ENCODE measurements around the gene PCMTD2.

PCMTD2 gene

DNA sequence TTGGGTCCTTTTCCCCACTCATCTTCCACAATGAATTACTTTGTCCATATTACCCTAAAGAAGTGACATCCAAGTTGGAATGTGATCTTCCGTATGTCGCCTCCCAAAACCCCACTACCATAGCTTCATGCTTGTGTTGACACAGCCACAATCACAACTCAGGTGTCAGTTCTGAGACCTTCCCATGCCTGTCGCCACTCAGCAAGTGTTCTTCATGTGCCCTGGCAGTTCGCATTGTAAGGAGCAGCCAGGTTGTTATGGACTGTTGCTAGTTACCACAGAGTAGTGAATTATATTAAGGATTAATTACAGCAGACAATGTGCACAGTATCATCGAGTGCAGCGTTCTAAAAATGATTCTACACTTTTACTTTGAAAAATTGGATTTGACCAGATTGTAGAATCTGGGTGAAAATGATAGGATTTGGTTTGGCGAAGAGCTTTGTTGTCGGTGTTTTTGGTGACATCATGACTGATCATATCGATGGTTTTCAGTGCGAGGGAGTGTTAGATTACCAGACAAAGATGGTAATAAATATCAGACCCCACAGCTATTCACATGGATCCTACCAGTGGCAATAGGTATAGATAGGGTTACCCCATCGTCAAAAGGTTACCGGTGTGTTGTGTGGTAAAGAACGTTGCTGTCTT, 1.7 kb downstream of the PCMTD2 start:
- TF ChIP-seq CTCF (IDR thresholded peaks at IDR 0.05; ENCODE audit: low read depth, low read length, missing control alignments) = no peak
- DNase-seq (ENCODE audit: low read depth) = no peak
- H3K4me3 ChIP-seq (ENCODE audit: low read depth, low read length) = no peak overlapping the region

DNA sequence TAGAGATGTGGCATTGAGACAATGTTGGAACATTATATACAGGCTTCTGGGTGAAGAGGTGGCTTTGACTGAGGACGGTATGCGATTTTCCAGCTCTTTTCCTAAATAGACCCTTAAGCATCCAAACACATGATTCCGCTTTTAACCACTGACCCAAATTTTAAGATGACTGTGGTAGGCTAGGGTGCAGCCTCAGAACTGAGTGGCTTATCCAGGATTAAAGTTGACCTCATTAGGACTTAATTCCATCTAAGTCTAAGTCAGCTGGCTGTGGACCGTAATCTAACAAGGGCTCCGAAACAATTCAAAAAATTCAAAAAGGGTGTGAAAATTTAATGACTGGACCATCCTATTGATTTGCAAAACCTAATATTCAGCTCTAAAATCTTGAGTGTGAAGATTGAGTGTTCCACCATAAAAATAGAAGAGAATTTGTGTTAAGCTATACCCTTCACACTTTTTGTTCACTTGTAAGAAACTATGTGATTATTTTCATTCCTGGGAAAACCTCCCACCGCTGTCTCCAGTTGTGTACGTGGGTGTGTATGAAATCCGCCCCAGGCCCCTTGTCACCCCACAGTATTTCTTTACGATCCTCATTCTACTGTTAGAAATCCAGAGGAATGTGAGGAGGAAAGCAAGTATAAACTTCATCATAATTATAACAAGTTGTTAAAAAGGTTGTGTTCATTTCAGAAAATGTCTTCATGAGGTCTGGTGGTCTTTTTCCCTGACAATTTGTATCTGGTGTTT, 2.7 kb downstream of the PCMTD2 start:
- no peak for TF ChIP-seq CTCF (IDR thresholded peaks at IDR 0.05; ENCODE audit: low read depth, low read length, missing control alignments)
- no peak for DNase-seq (ENCODE audit: low read depth)
- no peak overlapping the region for H3K4me3 ChIP-seq (ENCODE audit: low read depth, low read length)

GRCh38 chr20:64260239-64260638, 4.7 kb downstream of the PCMTD2 start:
- no peak overlapping the region for H3K4me3 ChIP-seq (ENCODE audit: low read depth, low read length)
- no peak for DNase-seq (ENCODE audit: low read depth)
- no peak for TF ChIP-seq CTCF (IDR thresholded peaks at IDR 0.05; ENCODE audit: low read depth, low read length, missing control alignments)

DNA sequence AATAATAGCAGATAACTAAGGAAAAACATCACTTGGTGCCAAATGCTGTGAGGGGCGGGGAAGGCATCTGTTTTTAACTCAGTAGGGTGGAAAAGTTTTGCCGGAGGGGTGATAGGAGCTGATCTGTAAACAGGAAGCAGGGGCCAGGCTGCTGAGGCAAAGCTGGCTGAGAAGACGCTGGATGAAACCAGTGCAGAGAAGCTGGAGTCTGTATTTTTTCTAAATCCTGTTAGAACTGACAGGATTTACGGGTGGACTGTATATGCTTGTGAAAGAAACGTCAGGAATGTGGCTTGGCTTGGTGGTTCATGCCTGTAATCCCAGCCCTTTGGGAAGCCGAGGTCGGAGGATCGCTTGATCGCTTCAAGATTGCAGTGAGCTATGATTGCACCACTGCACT, 5.6 kb downstream of the PCMTD2 start:
- H3K4me3 ChIP-seq (ENCODE audit: low read depth, low read length) = no peak overlapping the region
- DNase-seq (ENCODE audit: low read depth) = no peak
- TF ChIP-seq CTCF (IDR thresholded peaks at IDR 0.05; ENCODE audit: low read depth, low read length, missing control alignments) = no peak

DNA sequence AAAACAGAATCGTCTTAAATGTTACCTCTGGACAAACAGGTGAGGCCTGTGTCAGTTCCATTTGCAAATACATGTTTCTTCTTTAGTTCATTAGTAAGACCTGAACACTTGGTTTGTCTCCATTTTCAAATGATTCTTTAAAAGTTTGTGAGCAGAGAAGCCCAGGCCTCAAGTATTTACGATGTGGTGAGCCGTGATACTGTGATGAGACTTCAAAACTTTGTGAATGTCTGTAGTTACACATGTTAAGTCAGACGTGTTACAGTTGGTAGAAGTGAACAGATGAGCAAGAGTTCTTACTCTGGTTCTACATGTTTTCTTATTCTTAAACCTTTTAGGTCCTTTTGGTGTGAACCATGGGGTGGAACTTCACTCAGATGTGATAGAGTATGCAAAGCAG, 8.5 kb downstream of the PCMTD2 start:
- no peak for DNase-seq (ENCODE audit: low read depth)
- no peak overlapping the region for H3K4me3 ChIP-seq (ENCODE audit: low read depth, low read length)
- TF ChIP-seq CTCF (IDR thresholded peaks at IDR 0.05; ENCODE audit: low read depth, low read length, missing control alignments) = no peak

DNA sequence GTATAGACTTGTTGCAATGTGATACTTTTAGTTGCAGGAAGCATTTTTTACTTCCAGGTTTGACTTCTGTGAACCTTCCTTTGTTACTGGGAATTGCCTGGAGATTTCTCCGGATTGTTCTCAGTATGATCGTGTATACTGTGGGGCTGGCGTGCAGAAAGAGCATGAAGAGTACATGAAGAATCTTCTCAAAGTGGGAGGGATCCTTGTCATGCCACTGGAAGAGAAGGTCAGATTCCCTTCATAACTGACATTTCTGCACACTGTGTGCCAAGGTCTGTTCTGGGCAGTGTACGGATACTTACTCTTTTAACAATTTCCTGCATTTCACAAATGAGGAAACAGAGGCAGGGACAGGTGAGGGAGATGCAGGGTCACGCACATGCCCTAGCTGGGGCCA, 9.7 kb downstream of the PCMTD2 start:
- H3K4me3 ChIP-seq (ENCODE audit: low read depth, low read length) = no peak overlapping the region
- no peak for TF ChIP-seq CTCF (IDR thresholded peaks at IDR 0.05; ENCODE audit: low read depth, low read length, missing control alignments)
- no peak for DNase-seq (ENCODE audit: low read depth)

- no peak for DNase-seq (ENCODE audit: low read depth)
- H3K4me3 ChIP-seq (ENCODE audit: low read depth, low read length) = no peak overlapping the region
- no peak for TF ChIP-seq CTCF (IDR thresholded peaks at IDR 0.05; ENCODE audit: low read depth, low read length, missing control alignments)
Measured at GRCh38 chr20:64266988-64267387, 11.4 kb downstream of the PCMTD2 start.

All from GM12864 (cell line).